ENCODE data around the gene CLC. TPM values are rescaled to one million over a fixed set of nuclear protein-coding genes. Genes with fewer than 3 reads are reported as not detected.
"Not testable (repeated sequence)": the region's sequence is repeated elsewhere in the genome, so short reads cannot be mapped to it uniquely, and the experiment has no call there.

CLC gene
- total RNA-seq, 1 donor from 2014 or later, result not detected

DNA sequence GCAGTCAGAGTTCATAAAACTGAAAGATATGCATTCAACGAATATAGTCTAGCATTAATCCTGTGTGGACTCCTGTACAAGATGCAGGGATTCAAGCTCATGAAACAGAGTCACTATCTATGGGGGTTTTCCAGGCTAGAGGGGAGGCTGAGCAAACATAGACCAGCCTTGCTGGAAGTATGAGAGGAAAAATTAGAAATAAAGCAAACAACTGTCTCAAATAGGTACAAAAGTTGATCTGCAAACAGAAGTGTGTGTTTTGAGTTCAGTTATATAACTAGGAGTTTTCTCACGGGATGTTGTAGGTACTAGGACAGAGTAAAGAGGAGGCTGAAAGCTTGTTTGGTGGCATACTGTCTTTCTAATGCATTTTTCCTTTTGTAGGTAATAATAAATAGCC, 42.1 kb downstream of the CLC start:
- Histone ChIP-seq H4K20me1 (ENCODE audit: insufficient read depth, low read length) (no peaks in the 10 kb centered on the region), H3K36me3 (ENCODE audit: insufficient read depth, low read length) (no peaks in the 10 kb centered on the region), H3K27ac (ENCODE audit: low read depth, low read length) (no peak overlapping the region), H3K4me3 (ENCODE audit: insufficient read depth, low read depth, low read length) (no peak overlapping the region), H3K9me3 (ENCODE audit: insufficient read depth, low read depth, low read length) (no peaks in the 10 kb centered on the region), H2AFZ (ENCODE audit: low read depth, low read length) (no peak overlapping the region), H3K27me3 (ENCODE audit: insufficient read depth, low read length) (no peaks in the 10 kb centered on the region), H3K4me1 (ENCODE audit: insufficient read depth, low read length) (no peaks in the 10 kb centered on the region), H3K9ac (ENCODE audit: low read length) (no peak overlapping the region), H3K79me2 (ENCODE audit: insufficient read depth, low read length) (no peaks in the 10 kb centered on the region), H3K4me2 (ENCODE audit: low read length) (no peak overlapping the region)
- FAIRE-seq (no peak), DNase-seq (ENCODE audit: low read depth) (no peak)
- TF ChIP-seq EZH2 (IDR thresholded peaks at IDR 0.05; ENCODE audit: insufficient read depth, low read length), result no peak
- TF ChIP-seq, protein P1, sequence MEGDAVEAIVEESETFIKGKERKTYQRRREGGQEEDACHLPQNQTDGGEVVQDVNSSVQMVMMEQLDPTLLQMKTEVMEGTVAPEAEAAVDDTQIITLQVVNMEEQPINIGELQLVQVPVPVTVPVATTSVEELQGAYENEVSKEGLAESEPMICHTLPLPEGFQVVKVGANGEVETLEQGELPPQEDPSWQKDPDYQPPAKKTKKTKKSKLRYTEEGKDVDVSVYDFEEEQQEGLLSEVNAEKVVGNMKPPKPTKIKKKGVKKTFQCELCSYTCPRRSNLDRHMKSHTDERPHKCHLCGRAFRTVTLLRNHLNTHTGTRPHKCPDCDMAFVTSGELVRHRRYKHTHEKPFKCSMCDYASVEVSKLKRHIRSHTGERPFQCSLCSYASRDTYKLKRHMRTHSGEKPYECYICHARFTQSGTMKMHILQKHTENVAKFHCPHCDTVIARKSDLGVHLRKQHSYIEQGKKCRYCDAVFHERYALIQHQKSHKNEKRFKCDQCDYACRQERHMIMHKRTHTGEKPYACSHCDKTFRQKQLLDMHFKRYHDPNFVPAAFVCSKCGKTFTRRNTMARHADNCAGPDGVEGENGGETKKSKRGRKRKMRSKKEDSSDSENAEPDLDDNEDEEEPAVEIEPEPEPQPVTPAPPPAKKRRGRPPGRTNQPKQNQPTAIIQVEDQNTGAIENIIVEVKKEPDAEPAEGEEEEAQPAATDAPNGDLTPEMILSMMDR (IDR thresholded peaks at IDR 0.05; ENCODE audit: insufficient read depth, low read depth, low read length), result no peak
- H3K9me3 Mint-ChIP-seq (ENCODE audit: unreplicated experiment), result peaks cover under 1% of the 10 kb centered on the region
- H3K4me1 Mint-ChIP-seq (ENCODE audit: low read depth, unreplicated experiment), result no peaks in the 10 kb centered on the region
- H3K4me3 Mint-ChIP-seq (ENCODE audit: unreplicated experiment), result no peak overlapping the region
- H3K36me3 Mint-ChIP-seq (ENCODE audit: low read depth, unreplicated experiment), result no peaks in the 10 kb centered on the region
- H3K27ac Mint-ChIP-seq (ENCODE audit: unreplicated experiment), result no peak overlapping the region
- peaks cover 23% of the 10 kb centered on the region for H3K27me3 Mint-ChIP-seq (ENCODE audit: low read depth, unreplicated experiment)

DNA sequence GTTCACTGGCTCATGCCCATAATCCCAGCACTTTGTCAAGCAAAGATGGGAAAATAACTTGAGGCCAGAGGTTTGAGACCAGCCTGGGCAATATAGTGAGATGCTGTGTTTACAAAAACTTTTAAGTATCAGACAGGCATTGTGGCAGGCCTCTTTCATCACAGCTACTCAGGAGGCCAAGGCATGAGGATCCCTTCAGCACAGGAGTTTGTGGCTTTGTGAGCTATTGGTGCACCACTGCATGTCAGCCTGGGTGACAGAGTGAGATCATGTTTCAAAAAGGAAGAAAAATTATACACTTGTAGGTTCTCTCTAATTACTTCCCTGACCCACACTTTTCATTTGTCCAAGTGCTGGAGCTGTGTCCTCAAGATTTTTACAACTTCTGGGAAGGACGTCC, 45.0 kb downstream of the CLC start:
- Histone ChIP-seq H4K20me1 (ENCODE audit: insufficient read depth, low read length) (no peaks in the 10 kb centered on the region), H3K27me3 (ENCODE audit: insufficient read depth, low read length) (no peaks in the 10 kb centered on the region), H3K9ac (ENCODE audit: low read length) (no peak overlapping the region), H3K9me3 (ENCODE audit: insufficient read depth, low read depth, low read length) (no peaks in the 10 kb centered on the region), H3K27ac (ENCODE audit: low read depth, low read length) (no peak overlapping the region), H3K4me2 (ENCODE audit: low read length) (no peak overlapping the region), H3K4me1 (ENCODE audit: insufficient read depth, low read length) (no peaks in the 10 kb centered on the region), H3K36me3 (ENCODE audit: insufficient read depth, low read length) (no peaks in the 10 kb centered on the region), H3K4me3 (ENCODE audit: insufficient read depth, low read depth, low read length) (no peak overlapping the region), H2AFZ (ENCODE audit: low read depth, low read length) (no peak overlapping the region), H3K79me2 (ENCODE audit: insufficient read depth, low read length) (no peaks in the 10 kb centered on the region)
- Mint-ChIP-seq H3K4me3 (ENCODE audit: unreplicated experiment) (no peak overlapping the region), H3K36me3 (ENCODE audit: low read depth, unreplicated experiment) (no peaks in the 10 kb centered on the region), H3K9me3 (ENCODE audit: unreplicated experiment) (peaks cover 2% of the 10 kb centered on the region), H3K27me3 (ENCODE audit: low read depth, unreplicated experiment) (peaks cover 20% of the 10 kb centered on the region), H3K27ac (ENCODE audit: unreplicated experiment) (no peak overlapping the region), H3K4me1 (ENCODE audit: low read depth, unreplicated experiment) (no peaks in the 10 kb centered on the region)
- DNase-seq (ENCODE audit: low read depth), result no peak
- no peak for TF ChIP-seq EZH2 (IDR thresholded peaks at IDR 0.05; ENCODE audit: insufficient read depth, low read length)
- TF ChIP-seq, protein P1 (IDR thresholded peaks at IDR 0.05; ENCODE audit: insufficient read depth, low read depth, low read length), result no peak
- no peak for FAIRE-seq

GRCh38 chr19:39692166-39692565, 45.7 kb downstream of the CLC start:
- Histone ChIP-seq H3K4me3 (ENCODE audit: insufficient read depth, low read depth, low read length) (no peak overlapping the region), H3K4me2 (ENCODE audit: low read length) (no peak overlapping the region), H4K20me1 (ENCODE audit: insufficient read depth, low read length) (no peaks in the 10 kb centered on the region), H3K27ac (ENCODE audit: low read depth, low read length) (no peak overlapping the region), H3K27me3 (ENCODE audit: insufficient read depth, low read length) (no peaks in the 10 kb centered on the region), H3K36me3 (ENCODE audit: insufficient read depth, low read length) (no peaks in the 10 kb centered on the region), H3K79me2 (ENCODE audit: insufficient read depth, low read length) (no peaks in the 10 kb centered on the region), H3K9ac (ENCODE audit: low read length) (no peak overlapping the region), H3K9me3 (ENCODE audit: insufficient read depth, low read depth, low read length) (no peaks in the 10 kb centered on the region), H2AFZ (ENCODE audit: low read depth, low read length) (no peak overlapping the region), H3K4me1 (ENCODE audit: insufficient read depth, low read length) (no peaks in the 10 kb centered on the region)
- TF ChIP-seq, protein P1 (IDR thresholded peaks at IDR 0.05; ENCODE audit: insufficient read depth, low read depth, low read length), result no peak
- TF ChIP-seq EZH2 (IDR thresholded peaks at IDR 0.05; ENCODE audit: insufficient read depth, low read length), result no peak
- Mint-ChIP-seq H3K4me1 (ENCODE audit: low read depth, unreplicated experiment) (no peaks in the 10 kb centered on the region), H3K27me3 (ENCODE audit: low read depth, unreplicated experiment) (peaks cover 16% of the 10 kb centered on the region), H3K9me3 (ENCODE audit: unreplicated experiment) (peaks cover 2% of the 10 kb centered on the region), H3K27ac (ENCODE audit: unreplicated experiment) (no peak overlapping the region), H3K36me3 (ENCODE audit: low read depth, unreplicated experiment) (no peaks in the 10 kb centered on the region), H3K4me3 (ENCODE audit: unreplicated experiment) (no peak overlapping the region)
- FAIRE-seq (no peak), DNase-seq (ENCODE audit: low read depth) (no peak)

DNA sequence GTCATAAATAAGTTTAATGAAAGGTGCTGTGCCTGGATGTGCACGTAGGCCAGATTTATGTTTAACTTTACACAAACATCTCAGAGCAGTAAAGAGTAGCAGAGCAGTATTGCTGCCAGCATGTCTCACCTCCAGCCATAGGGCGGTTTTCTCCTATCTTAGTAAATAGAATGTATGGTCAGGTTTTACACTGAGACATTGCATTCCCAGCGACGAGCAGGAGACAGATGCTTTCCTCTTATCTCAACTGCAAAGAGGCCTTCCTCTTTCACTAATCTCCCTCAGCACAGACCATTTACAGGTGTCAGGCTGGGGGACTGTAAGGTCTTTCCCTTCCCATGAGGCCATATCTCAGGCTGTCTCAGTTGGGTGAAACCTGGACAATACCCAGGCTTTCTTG, 49.2 kb downstream of the CLC start:
- H3K27me3 Mint-ChIP-seq (ENCODE audit: low read depth, unreplicated experiment), result peaks cover 15% of the 10 kb centered on the region
- not testable (repeated sequence) for H4K20me1 ChIP-seq (ENCODE audit: insufficient read depth, low read length); H3K36me3 Mint-ChIP-seq (ENCODE audit: low read depth, unreplicated experiment); FAIRE-seq; H3K4me1 ChIP-seq (ENCODE audit: insufficient read depth, low read length); H3K36me3 ChIP-seq (ENCODE audit: insufficient read depth, low read length); H3K9ac ChIP-seq (ENCODE audit: low read length); H3K27ac Mint-ChIP-seq (ENCODE audit: unreplicated experiment); H3K4me2 ChIP-seq (ENCODE audit: low read length); H3K27me3 ChIP-seq (ENCODE audit: insufficient read depth, low read length); DNase-seq (ENCODE audit: low read depth); H3K4me3 ChIP-seq (ENCODE audit: insufficient read depth, low read depth, low read length); H3K4me1 Mint-ChIP-seq (ENCODE audit: low read depth, unreplicated experiment); H3K9me3 Mint-ChIP-seq (ENCODE audit: unreplicated experiment); H3K27ac ChIP-seq (ENCODE audit: low read depth, low read length); H3K4me3 Mint-ChIP-seq (ENCODE audit: unreplicated experiment); H3K9me3 ChIP-seq (ENCODE audit: insufficient read depth, low read depth, low read length); H3K79me2 ChIP-seq (ENCODE audit: insufficient read depth, low read length); H2AFZ ChIP-seq (ENCODE audit: low read depth, low read length)

Measured in astrocyte (in vitro differentiated cells and primary cell).